IPS-18c (cell line): ENCODE measurements around the gene REEP2.

Source experiments
- H3K4me3 ChIP-seq: 2 replicates; pipeline ENCODE4 v1.7.0; 2013; ENCODE audit warnings: low read depth, mild to moderate bottlenecking, low read length, moderate library complexity; ENCODE audit not compliant: insufficient read depth
- H3K9me3 ChIP-seq: one replicate; pipeline ENCODE4 v1.6.1; 2013; ENCODE audit warnings: mild to moderate bottlenecking, low read length, moderate library complexity; ENCODE audit not compliant: control insufficient read depth, insufficient read depth

The REEP2 gene

GRCh38 chr5:138444774-138445546 lies 6.1 kb downstream of the REEP2 start:
- no peak overlapping the region for H3K4me3 ChIP-seq
- H3K9me3 ChIP-seq, result no peaks in the 10 kb centered on the region

GRCh38 chr5:138445547-138446271 lies 6.9 kb downstream of the REEP2 start:
- Histone ChIP-seq H3K9me3 (no peaks in the 10 kb centered on the region), H3K4me3 (no peak overlapping the region)

GRCh38 chr5:138448070-138448469 lies 9.2 kb downstream of the REEP2 start:
- Histone ChIP-seq H3K4me3 (no peak overlapping the region), H3K9me3 (no peaks in the 10 kb centered on the region)

GRCh38 chr5:138448481-138449398 lies 9.9 kb downstream of the REEP2 start:
- no peaks in the 10 kb centered on the region for H3K9me3 ChIP-seq
- no peak overlapping the region for H3K4me3 ChIP-seq

GRCh38 chr5:138449501-138450239 lies 10.8 kb downstream of the REEP2 start:
- H3K9me3 ChIP-seq, result no peaks in the 10 kb centered on the region

GRCh38 chr5:138450971-138451370 lies 12.1 kb downstream of the REEP2 start:
- H3K4me3 ChIP-seq, result no peak overlapping the region
- H3K9me3 ChIP-seq, result no peaks in the 10 kb centered on the region

More at GRCh38 chr5:138449501-138450239, 10.8 kb downstream of the REEP2 start:
- H3K4me3 ChIP-seq, result no peak overlapping the region

GRCh38 chr5:138452720-138453119 lies 13.9 kb downstream of the REEP2 start:
- Histone ChIP-seq H3K9me3 (no peaks in the 10 kb centered on the region), H3K4me3 (no peak overlapping the region)

- H3K9me3 ChIP-seq, result no peaks in the 10 kb centered on the region
- H3K4me3 ChIP-seq, result no peak overlapping the region
Observed at GRCh38 chr5:138453590-138453989, 14.7 kb downstream of the REEP2 start.

- Histone ChIP-seq H3K9me3 (no peaks in the 10 kb centered on the region), H3K4me3 (no peak overlapping the region)
Observed at GRCh38 chr5:138454121-138454520, 15.3 kb downstream of the REEP2 start.

- Histone ChIP-seq H3K9me3 (no peaks in the 10 kb centered on the region), H3K4me3 (no peak overlapping the region)
Observed at GRCh38 chr5:138455232-138455930, 16.5 kb downstream of the REEP2 start.

- no peaks in the 10 kb centered on the region for H3K9me3 ChIP-seq
- H3K4me3 ChIP-seq, result no peak overlapping the region
Observed at GRCh38 chr5:138457531-138458275, 18.8 kb downstream of the REEP2 start.

GRCh38 chr5:138458384-138458783 lies 19.5 kb downstream of the REEP2 start:
- no peaks in the 10 kb centered on the region for H3K9me3 ChIP-seq
- no peak overlapping the region for H3K4me3 ChIP-seq

- no peaks in the 10 kb centered on the region for H3K9me3 ChIP-seq
- no peak overlapping the region for H3K4me3 ChIP-seq
Observed at GRCh38 chr5:138458856-138459255, 20.0 kb downstream of the REEP2 start.

GRCh38 chr5:138459311-138459933 lies 20.6 kb downstream of the REEP2 start:
- Histone ChIP-seq H3K4me3 (no peak overlapping the region), H3K9me3 (no peaks in the 10 kb centered on the region)

- H3K9me3 ChIP-seq, result no peaks in the 10 kb centered on the region
- H3K4me3 ChIP-seq, result no peak overlapping the region
Observed at GRCh38 chr5:138460032-138460693, 21.3 kb downstream of the REEP2 start.
